Dendritic cell treated with granulocyte-macrophage colony-stimulating factor and Interleukin-4, amounts not matched to agents 40 ng/mL and 50 ng/mL, for 4 days (primary cell): Measurements from ENCODE around the gene COL13A1.

Experiments
- H3K27ac Mint-ChIP-seq: one replicate; pipeline ENCODE4 v1.8.0; 2022; ENCODE audit warnings: mild to moderate bottlenecking, mixed read lengths
- H3K27me3 Mint-ChIP-seq: one replicate; pipeline ENCODE4 v1.8.0; 2022; ENCODE audit warnings: mild to moderate bottlenecking, mixed read lengths
- H3K36me3 Mint-ChIP-seq: one replicate; pipeline ENCODE4 v1.8.0; 2022; ENCODE audit warnings: low read depth, mixed read lengths
- H3K4me1 Mint-ChIP-seq: one replicate; pipeline ENCODE4 v1.8.0; 2022; ENCODE audit warnings: low read depth, mixed read lengths
- H3K4me3 Mint-ChIP-seq: one replicate; pipeline ENCODE4 v1.8.0; 2022; ENCODE audit warnings: mild to moderate bottlenecking, moderate library complexity, mixed read lengths
- H3K9me3 Mint-ChIP-seq: one replicate; pipeline ENCODE4 v1.8.0; 2022; ENCODE audit warnings: mixed read lengths
- intact Hi-C: fragments of 100-400 bp; cut with micrococcal nuclease; formaldehyde crosslinking; loops from one replicate; pipeline ENCODE4 v1.15.0; 2022

The COL13A1 gene

GRCh38 chr10:69928339-69928738 is 126.6 kb downstream of the COL13A1 start:
- no peaks in the 10 kb centered on the region for H3K36me3 Mint-ChIP-seq
- no peak overlapping the region for H3K27ac Mint-ChIP-seq
- no peaks in the 10 kb centered on the region for H3K9me3 Mint-ChIP-seq
- H3K4me3 Mint-ChIP-seq = no peak overlapping the region
- no peaks in the 10 kb centered on the region for H3K4me1 Mint-ChIP-seq
- H3K27me3 Mint-ChIP-seq = peaks cover 14% of the 10 kb centered on the region
- intact Hi-C loops = no loop called here

- Mint-ChIP-seq H3K27me3 (peaks cover 13% of the 10 kb centered on the region), H3K4me3 (no peak overlapping the region), H3K9me3 (no peaks in the 10 kb centered on the region), H3K4me1 (no peaks in the 10 kb centered on the region), H3K27ac (no peak overlapping the region), H3K36me3 (no peaks in the 10 kb centered on the region)
- intact Hi-C loops = no loop called here
These were observed 127.9 kb downstream of the COL13A1 start for GRCh38 chr10:69929575-69929974.

GRCh38 chr10:69934768-69935167 is 133.1 kb downstream of the COL13A1 start:
- Mint-ChIP-seq H3K4me1 (no peaks in the 10 kb centered on the region), H3K36me3 (no peaks in the 10 kb centered on the region), H3K27ac (no peak overlapping the region), H3K4me3 (no peak overlapping the region), H3K27me3 (peaks cover 10% of the 10 kb centered on the region), H3K9me3 (no peaks in the 10 kb centered on the region)
- intact Hi-C loops = no loop called here

DNA sequence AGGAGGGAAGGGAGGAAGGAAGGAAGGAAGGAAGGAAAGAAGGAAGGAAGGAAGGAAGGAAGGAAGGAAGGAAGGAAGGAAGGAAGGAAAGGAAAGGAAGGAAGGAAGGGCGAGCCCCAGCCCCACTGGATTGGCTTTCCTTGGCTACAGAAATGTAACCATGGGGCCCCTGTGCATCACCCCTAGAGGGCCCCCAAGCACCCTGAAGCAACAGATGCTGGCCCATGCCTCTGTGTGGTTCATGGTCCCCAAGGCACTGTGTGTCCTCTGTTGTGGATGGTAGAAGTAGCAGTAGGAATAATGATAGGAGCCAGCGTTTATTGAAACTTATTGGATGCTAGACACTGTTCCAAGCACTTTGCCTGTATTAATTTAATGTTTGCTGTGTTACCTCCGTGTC is 134.4 kb downstream of the COL13A1 start:
- peaks cover 8% of the 10 kb centered on the region for H3K9me3 Mint-ChIP-seq

DNA sequence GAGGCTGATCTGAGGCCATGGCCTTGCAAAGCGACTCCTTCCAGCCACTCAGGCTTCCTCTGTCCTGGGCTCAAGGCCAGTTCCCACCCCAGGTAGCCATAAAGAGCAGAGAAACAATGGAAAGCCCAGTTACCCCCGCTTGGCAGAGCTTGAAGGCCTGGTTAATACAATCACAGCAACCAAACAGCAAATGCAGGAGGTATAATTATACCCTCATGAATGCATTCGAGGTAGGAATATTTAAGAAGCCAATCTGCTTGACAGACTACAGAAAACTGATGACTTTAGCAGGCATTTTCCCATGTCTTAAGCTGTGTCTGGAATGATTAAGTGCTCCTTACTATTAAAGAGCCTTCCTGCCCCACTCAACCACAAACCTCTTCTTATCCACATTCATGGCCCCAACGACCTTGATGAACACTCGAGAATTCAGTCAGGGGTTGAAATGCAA is 136.9 kb downstream of the COL13A1 start:
- peaks cover 8% of the 10 kb centered on the region for H3K27me3 Mint-ChIP-seq
- H3K9me3 Mint-ChIP-seq = peaks cover 19% of the 10 kb centered on the region
- no peak overlapping the region for H3K27ac Mint-ChIP-seq
- intact Hi-C loops = no loop called here
- no peaks in the 10 kb centered on the region for H3K4me1 Mint-ChIP-seq
- H3K4me3 Mint-ChIP-seq = no peak overlapping the region
- H3K36me3 Mint-ChIP-seq = peaks cover 5% of the 10 kb centered on the region

More for the DNA sequence above, 134.4 kb downstream of the COL13A1 start:
- Mint-ChIP-seq H3K4me3 (no peak overlapping the region), H3K27ac (no peak overlapping the region), H3K4me1 (no peaks in the 10 kb centered on the region), H3K36me3 (peaks cover 3% of the 10 kb centered on the region), H3K27me3 (peaks cover 12% of the 10 kb centered on the region)
- intact Hi-C loops = no loop called here

DNA sequence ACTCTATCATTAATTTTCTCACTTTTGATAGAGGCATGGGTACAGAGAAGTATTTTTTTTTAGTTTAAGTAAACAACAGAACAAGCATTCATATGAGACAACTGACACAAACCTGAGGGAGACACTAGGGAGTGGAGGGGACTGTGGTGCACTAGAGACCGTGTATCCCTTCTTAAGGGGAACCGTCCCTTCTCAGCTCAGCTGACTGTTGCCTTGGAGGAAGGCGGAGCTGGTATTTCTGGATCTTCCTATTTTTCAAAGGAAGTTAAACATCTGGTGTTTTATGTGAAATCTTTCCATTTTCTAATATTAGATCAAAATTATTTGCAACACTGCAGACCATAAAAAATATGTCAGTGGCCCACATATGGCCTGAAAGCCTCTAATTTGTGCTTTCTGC is 137.4 kb downstream of the COL13A1 start:
- Mint-ChIP-seq H3K27ac (no peak overlapping the region), H3K27me3 (peaks cover 8% of the 10 kb centered on the region), H3K9me3 (peaks cover 19% of the 10 kb centered on the region), H3K36me3 (peaks cover 5% of the 10 kb centered on the region), H3K4me3 (no peak overlapping the region), H3K4me1 (no peaks in the 10 kb centered on the region)
- intact Hi-C loops = no loop called here

DNA sequence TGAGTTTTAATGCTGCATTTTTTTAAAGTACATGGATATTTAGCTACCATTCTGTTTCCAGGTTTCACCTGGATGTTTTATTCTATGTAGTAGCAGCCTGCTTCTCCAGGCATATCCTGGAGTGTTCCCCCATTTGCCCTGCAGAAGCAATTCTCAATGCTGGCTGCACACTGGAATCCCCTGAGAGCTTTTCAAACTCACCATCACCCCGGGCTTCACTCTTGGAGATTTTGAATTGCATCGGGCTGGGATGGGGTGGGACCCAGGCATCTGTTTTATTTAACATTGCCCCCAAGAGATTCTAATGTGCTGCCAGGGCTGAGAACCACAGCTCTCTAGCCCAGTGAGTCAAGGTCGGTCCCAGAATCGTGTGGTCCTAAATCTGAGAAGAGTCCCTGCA is 137.8 kb downstream of the COL13A1 start:
- peaks cover 8% of the 10 kb centered on the region for H3K27me3 Mint-ChIP-seq
- H3K4me1 Mint-ChIP-seq = no peaks in the 10 kb centered on the region
- intact Hi-C loops = no loop called here
- H3K27ac Mint-ChIP-seq = no peak overlapping the region
- H3K36me3 Mint-ChIP-seq = peaks cover 5% of the 10 kb centered on the region
- peaks cover 19% of the 10 kb centered on the region for H3K9me3 Mint-ChIP-seq
- H3K4me3 Mint-ChIP-seq = no peak overlapping the region

GRCh38 chr10:69941730-69942129 is 140.0 kb downstream of the COL13A1 start:
- no peak overlapping the region for H3K4me3 Mint-ChIP-seq
- H3K4me1 Mint-ChIP-seq = no peaks in the 10 kb centered on the region
- H3K9me3 Mint-ChIP-seq = peaks cover 19% of the 10 kb centered on the region
- peaks cover 6% of the 10 kb centered on the region for H3K27me3 Mint-ChIP-seq
- intact Hi-C loops = no loop called here
- H3K27ac Mint-ChIP-seq = no peak overlapping the region
- peaks cover 5% of the 10 kb centered on the region for H3K36me3 Mint-ChIP-seq

GRCh38 chr10:69943292-69943820 is 141.7 kb downstream of the COL13A1 start:
- Mint-ChIP-seq H3K27me3 (peaks cover 8% of the 10 kb centered on the region), H3K27ac (no peak overlapping the region), H3K4me3 (no peak overlapping the region), H3K4me1 (no peaks in the 10 kb centered on the region), H3K9me3 (peaks cover 19% of the 10 kb centered on the region), H3K36me3 (peaks cover 5% of the 10 kb centered on the region)
- intact Hi-C loops = no loop called here

DNA sequence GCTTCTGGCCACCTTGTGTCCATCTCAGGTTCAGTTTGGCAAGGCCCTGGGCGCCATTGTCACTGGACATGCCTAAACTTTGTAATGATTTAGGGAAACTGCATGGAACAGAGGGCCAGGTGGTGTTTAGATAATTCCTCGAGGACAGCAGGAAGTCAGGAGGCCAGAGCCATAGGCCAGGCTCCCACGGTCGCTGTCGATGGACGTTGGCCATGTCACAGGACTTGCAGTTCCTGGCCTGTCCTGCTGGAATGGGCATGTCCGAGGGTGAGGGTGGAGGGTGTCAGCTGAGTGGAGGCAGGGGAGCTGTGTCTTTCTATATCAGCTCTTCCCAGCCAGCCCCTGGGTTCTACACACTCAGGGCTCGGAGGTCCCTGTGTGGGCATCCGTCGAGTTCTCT is 143.1 kb downstream of the COL13A1 start:
- intact Hi-C loops = no loop called here
- H3K4me3 Mint-ChIP-seq = no peak overlapping the region

GRCh38 chr10:69948261-69948660 is 146.6 kb downstream of the COL13A1 start:
- Mint-ChIP-seq H3K36me3 (no peaks in the 10 kb centered on the region), H3K4me1 (peaks cover under 1% of the 10 kb centered on the region), H3K9me3 (no peaks in the 10 kb centered on the region), H3K27ac (no peak overlapping the region), H3K4me3 (no peak overlapping the region), H3K27me3 (peaks cover 18% of the 10 kb centered on the region)
- intact Hi-C loops = no loop called here

More for the DNA sequence above, 143.1 kb downstream of the COL13A1 start:
- Mint-ChIP-seq H3K27ac (no peak overlapping the region), H3K27me3 (peaks cover 12% of the 10 kb centered on the region), H3K9me3 (peaks cover 19% of the 10 kb centered on the region), H3K4me1 (no peaks in the 10 kb centered on the region), H3K36me3 (peaks cover 5% of the 10 kb centered on the region)

DNA sequence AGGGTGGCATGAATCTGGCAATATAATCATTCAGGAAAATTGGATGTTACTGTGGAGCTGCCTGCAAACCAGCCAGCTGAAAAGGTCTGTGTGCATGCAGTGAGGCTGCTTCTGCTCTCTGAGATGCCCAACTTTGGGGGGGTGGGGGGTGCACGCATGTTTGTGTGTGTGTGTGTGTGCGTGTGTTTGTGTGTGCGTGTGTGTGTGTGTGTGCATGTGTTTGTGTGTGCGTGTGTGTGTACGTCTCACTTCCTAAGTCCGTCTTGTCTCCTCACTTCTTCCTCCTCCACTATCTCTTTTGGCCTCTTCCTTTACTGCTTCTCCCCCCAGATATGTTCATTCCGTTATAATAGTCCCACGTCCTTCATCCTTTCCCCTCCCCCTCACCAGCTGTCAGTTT is 148.1 kb downstream of the COL13A1 start:
- intact Hi-C loops = no loop called here
- Mint-ChIP-seq H3K4me3 (no peak overlapping the region), H3K9me3 (no peaks in the 10 kb centered on the region), H3K36me3 (no peaks in the 10 kb centered on the region), H3K27me3 (peaks cover 24% of the 10 kb centered on the region), H3K27ac (no peak overlapping the region), H3K4me1 (peaks cover 14% of the 10 kb centered on the region)

DNA sequence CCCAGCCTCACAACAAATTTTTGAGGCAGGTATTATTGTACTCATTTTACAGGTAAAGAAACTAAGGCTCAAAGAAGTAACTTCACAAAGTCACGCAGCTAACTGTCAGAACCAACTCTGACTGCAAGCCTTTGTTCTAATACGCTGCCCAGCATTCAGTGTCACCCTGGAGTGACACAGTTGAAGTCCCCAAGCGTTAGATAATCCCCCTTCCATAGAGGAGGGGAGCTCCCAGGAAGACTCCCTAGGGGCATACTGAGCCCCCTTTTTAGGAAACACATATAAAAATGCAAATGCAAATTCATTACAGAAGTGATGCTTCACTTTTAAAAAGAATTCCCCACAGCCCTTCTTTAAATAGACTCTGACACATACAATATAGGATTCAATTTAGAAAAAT is 150.0 kb downstream of the COL13A1 start:
- no peak overlapping the region for H3K27ac Mint-ChIP-seq
- no peaks in the 10 kb centered on the region for H3K36me3 Mint-ChIP-seq
- intact Hi-C loops = no loop called here
- peaks cover 27% of the 10 kb centered on the region for H3K27me3 Mint-ChIP-seq
- no peaks in the 10 kb centered on the region for H3K9me3 Mint-ChIP-seq
- no peak overlapping the region for H3K4me3 Mint-ChIP-seq
- peaks cover 14% of the 10 kb centered on the region for H3K4me1 Mint-ChIP-seq

DNA sequence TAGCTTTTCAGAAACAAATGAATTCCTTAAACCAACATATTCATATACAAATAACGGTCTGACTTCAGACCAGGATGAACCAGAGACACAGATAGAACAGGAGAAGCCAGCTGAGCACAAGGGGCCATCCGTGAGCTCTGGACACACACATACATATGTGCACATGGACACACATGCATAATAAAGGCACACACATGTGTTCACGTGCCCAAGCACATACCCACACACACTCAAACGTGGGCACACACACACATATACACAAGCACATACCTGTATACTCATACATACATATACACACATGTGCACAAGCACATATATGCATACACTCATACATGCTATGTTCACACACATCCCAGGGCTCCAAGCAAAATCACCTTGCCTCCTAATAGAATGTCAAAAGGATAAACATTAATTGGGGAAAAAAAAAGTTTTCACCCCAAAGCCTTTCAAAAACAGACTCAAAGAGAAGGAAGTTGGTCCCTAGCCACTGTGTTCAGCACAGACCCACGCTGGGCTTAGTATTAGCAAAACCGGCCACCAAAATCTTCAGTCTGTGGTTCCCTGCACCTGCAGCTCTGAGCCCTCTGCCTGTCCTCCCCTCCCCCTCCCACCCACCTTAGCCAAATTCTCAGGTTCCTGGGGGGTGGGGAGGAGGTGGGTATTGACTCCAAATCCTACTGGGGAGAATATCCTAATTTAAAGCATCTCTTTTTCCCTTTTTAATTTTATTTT is 150.5 kb downstream of the COL13A1 start:
- peaks cover 16% of the 10 kb centered on the region for H3K4me1 Mint-ChIP-seq
- H3K9me3 Mint-ChIP-seq = no peaks in the 10 kb centered on the region

GRCh38 chr10:69952821-69953221 is 151.1 kb downstream of the COL13A1 start:
- H3K4me1 Mint-ChIP-seq = peaks cover 22% of the 10 kb centered on the region
- intact Hi-C loops = no loop called here
- no peaks in the 10 kb centered on the region for H3K9me3 Mint-ChIP-seq
- no peaks in the 10 kb centered on the region for H3K36me3 Mint-ChIP-seq
- H3K27me3 Mint-ChIP-seq = peaks cover 27% of the 10 kb centered on the region
- H3K4me3 Mint-ChIP-seq = no peak overlapping the region
- H3K27ac Mint-ChIP-seq = no peak overlapping the region

More for the DNA sequence above, 150.5 kb downstream of the COL13A1 start:
- intact Hi-C loops = no loop called here
- H3K36me3 Mint-ChIP-seq = no peaks in the 10 kb centered on the region
- H3K4me3 Mint-ChIP-seq = no peak overlapping the region
- H3K27ac Mint-ChIP-seq = no peak overlapping the region
- peaks cover 27% of the 10 kb centered on the region for H3K27me3 Mint-ChIP-seq
